Right lobe of liver (tissue), 6 donors: ENCODE data around the gene THSD7A. TPM values are rescaled to one million over a fixed set of nuclear protein-coding genes. Genes with fewer than 3 reads are reported as not detected.

ENCODE experiments used
- ATAC-seq, 4 donors: fragments of 200-7000 bp; cut with Tn5 transposase; one replicate each; pipeline ENCODE4 v1.9.1; 2020; ENCODE audit warnings: mild to moderate bottlenecking in 4 of 4, moderate library complexity in 4 of 4
- DNase-seq, 3 donors: peaks; one replicate each; pipeline ENCODE4 v3.0.0-alpha.2; 2020
- H3K27ac ChIP-seq, 3 donors: fragments of 200-600 bp; one replicate each; pipeline ENCODE4 v1.8.0; 2022
- H3K27me3 ChIP-seq, 2 donors: fragments of 200-600 bp; one replicate each; pipeline ENCODE4 v1.8.0; 2022
- H3K36me3 ChIP-seq, 4 donors: fragments of 200-600 bp; sonication (generic) in 1 of 4; one replicate each; pipeline versions ENCODE4 v1.5.1 to v1.8.0; 2017 to 2022; ENCODE audit warnings: control low read depth in 1 of 4
- H3K4me1 ChIP-seq, 4 donors: fragments of 200-600 bp; sonication (generic) in 1 of 4; one replicate each; pipeline versions ENCODE4 v1.5.1 to v1.8.0; 2017 to 2022; ENCODE audit warnings: control low read depth in 1 of 4
- H3K4me3 ChIP-seq, 3 donors: fragments of 200-600 bp; one replicate each; pipeline ENCODE4 v1.8.0; 2022
- H3K9me3 ChIP-seq, 4 donors: fragments of 200-600 bp; sonication (generic) in 1 of 4; one replicate each; pipeline versions ENCODE4 v1.5.1 to v1.8.0; 2017 to 2022; ENCODE audit warnings: control low read depth in 1 of 4
- POLR2A ChIP-seq: fragments of 450-650 bp; IDR thresholded peaks from one replicate; pipeline ENCODE4 v1.6.1; 2017; ENCODE audit warnings: antibody characterized with exemption, mild to moderate bottlenecking
- WGBS: methylation state at CpG from one replicate; pipeline ENCODE4 v1.1.6; 2018; ENCODE audit warnings: low coverage, low lambda C conversion rate; ENCODE audit not compliant: insufficient coverage; ENCODE audit errors: missing lambda C conversion rate; 5-methylcytosine and 5-hydroxymethylcytosine counted together
- intact Hi-C, 2 donors: fragments of 100-400 bp; cut with DNase I; formaldehyde crosslinking; loops; one replicate each; pipeline versions ENCODE4 v1.11.2 to v1.14.1; 2022
- total RNA-seq, 6 experiments: library from RNA; depleted of rRNA in 2 of 6; stranded (reverse); fragments of >200 nt in 2 of 6; fragmentation: NEBNext Ultra II Directional in 3 of 6; extraction: Animal tissue kit (Norgen Biotek cat#: 25700) in 3 of 6; gene quantifications; one replicate each; pipeline versions ENCODE4 v1.1.0 to v1.2.4, GENCODE V29; 2016 to 2023
- TF ChIP-seq, protein P1 (sequence below), 4 donors: fragments of 200-600 bp in 3 of 4; fragments of 450-650 bp in 1 of 4; IDR thresholded peaks; one replicate each; pipeline versions ENCODE4 v1.5.1 to v1.8.0; 2016 to 2022; ENCODE audit warnings: antibody characterized with exemption in 4 of 4, mild to moderate bottlenecking in 2 of 4
- donor health status: DM: no; HTN: yes; CAD: no.
- donor health status: DM: no; HTN: no; CAD: no.
- donor health status: DM: no; HTN: no; CAD: no.
- donor health status: DM: no; HTN: yes; CAD: no.
- donor health status: DM: no; HTN: yes; CAD: no.

The THSD7A gene
- total RNA-seq, 6 experiments from 2014 or later: 1.1 to 2.5 (median 1.4) TPM

DNA sequence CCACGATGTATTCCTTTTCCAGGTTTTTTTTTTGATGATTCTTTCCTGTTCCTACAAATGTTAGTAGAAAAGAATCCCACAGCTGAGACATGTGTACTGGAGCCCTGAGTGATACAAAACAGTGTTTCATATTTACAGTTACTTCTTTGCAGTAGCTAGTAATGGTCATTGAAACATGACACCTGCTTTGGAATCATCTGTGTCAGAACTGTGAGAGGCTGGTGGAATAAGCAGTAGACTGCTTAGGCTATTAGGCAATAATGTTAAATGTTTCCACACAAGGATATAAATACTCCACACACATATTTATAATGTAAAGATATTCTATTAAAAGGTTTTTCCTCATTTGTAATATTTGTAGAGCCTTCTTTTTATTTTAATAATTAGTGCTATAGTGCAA lies 394.0 kb downstream of the THSD7A start:
- 56% methylated on average over 1 of the region's 1 CpG for WGBS
- intact Hi-C loops: no loop called here
- ATAC-seq: peak in 1 of 4 donors; percentile 66

DNA sequence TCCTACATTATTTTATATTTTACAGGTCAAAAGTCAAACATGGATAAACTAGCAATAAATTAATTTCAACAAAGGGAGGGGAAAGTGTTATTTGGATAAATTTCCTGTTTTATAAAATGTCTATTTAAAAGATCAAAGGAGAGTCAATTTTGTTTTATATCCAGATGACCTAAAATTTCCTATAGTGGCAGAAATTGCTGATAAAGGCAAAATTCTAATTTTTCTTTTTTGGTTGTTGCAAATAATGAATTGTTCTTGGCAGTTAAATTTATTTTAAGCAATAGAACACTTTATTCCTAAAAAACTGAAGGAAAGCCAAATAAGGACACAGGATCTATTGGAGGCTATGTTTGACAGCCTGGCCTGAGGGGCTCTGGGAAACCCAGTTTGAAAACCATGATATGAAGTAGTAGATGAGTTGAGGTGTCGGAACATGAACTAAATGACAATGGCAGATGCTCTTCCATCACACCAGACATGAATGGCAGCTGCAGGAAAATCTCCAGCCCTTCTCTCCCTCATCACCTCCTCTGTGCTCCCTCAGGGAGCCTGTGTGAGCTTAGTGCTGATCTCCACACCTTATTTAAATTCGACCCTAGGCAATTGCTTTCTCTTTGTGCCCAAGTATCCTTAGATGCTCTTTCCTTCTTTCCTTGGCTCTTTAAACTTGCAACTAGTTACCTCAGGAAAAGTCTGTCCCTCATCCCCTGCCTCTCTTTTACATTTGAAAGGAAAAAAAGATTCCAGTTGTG lies 395.0 kb downstream of the THSD7A start:
- Histone ChIP-seq H3K27ac (peak overlapping the region in 1 of 3 donors; percentile 4), H3K4me3 (no peak overlapping the region), H3K27me3 (no peaks in the 10 kb centered on the region), H3K9me3 (no peaks in the 10 kb centered on the region), H3K4me1 (peaks cover 0 to 12% (median 0%) of the 10 kb centered on the region in 4 donors), H3K36me3 (no peaks in the 10 kb centered on the region)
- 65% methylated on average over 2 of the region's 2 CpGs for WGBS
- DNase-seq (no peak), ATAC-seq (peak in 2 of 4 donors; percentile 18)
- TF ChIP-seq, protein P1, sequence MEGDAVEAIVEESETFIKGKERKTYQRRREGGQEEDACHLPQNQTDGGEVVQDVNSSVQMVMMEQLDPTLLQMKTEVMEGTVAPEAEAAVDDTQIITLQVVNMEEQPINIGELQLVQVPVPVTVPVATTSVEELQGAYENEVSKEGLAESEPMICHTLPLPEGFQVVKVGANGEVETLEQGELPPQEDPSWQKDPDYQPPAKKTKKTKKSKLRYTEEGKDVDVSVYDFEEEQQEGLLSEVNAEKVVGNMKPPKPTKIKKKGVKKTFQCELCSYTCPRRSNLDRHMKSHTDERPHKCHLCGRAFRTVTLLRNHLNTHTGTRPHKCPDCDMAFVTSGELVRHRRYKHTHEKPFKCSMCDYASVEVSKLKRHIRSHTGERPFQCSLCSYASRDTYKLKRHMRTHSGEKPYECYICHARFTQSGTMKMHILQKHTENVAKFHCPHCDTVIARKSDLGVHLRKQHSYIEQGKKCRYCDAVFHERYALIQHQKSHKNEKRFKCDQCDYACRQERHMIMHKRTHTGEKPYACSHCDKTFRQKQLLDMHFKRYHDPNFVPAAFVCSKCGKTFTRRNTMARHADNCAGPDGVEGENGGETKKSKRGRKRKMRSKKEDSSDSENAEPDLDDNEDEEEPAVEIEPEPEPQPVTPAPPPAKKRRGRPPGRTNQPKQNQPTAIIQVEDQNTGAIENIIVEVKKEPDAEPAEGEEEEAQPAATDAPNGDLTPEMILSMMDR (IDR thresholded peaks at IDR 0.05): no peak
- TF ChIP-seq POLR2A: no peak
- intact Hi-C loops: no loop called here

More for the DNA sequence above, 394.0 kb downstream of the THSD7A start:
- no peaks in the 10 kb centered on the region for H3K36me3 ChIP-seq
- no peak overlapping the region for H3K27ac ChIP-seq
- no peaks in the 10 kb centered on the region for H3K27me3 ChIP-seq
- H3K9me3 ChIP-seq: no peaks in the 10 kb centered on the region
- DNase-seq: no peak
- peaks cover 0 to 12% (median 0%) of the 10 kb centered on the region in 4 donors for H3K4me1 ChIP-seq
- no peak overlapping the region for H3K4me3 ChIP-seq
- TF ChIP-seq, protein P1 (IDR thresholded peaks at IDR 0.05): no peak
- no peak for TF ChIP-seq POLR2A

DNA sequence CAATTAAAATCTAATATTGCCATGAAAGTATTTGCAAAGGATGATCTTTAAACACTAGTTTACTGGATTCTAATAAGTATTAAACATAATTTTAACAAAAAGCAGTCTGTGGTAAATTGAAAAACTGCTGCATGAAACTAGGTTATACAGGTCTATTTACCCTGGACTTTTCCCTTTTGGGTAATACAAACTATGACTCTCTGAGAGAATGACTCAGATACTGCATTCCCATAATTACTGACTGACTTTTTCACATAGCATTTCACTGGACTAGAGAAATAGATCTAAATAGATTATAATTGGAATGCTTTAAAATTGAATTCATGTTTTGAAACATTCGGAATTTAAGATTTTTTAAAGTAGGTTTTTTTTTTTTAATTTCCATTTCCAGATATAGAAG lies 395.7 kb downstream of the THSD7A start:
- H3K4me1 ChIP-seq: peaks cover 0 to 12% (median 0%) of the 10 kb centered on the region in 4 donors
- H3K36me3 ChIP-seq: no peaks in the 10 kb centered on the region
- peak overlapping the region in 1 of 3 donors; percentile 4 for H3K27ac ChIP-seq
- no peak overlapping the region for H3K4me3 ChIP-seq
- DNase-seq (no peak), ATAC-seq (peak; percentile 83 to 98 (median 89))
- WGBS: 29% methylated on average over 1 of the region's 1 CpG
- H3K9me3 ChIP-seq: no peaks in the 10 kb centered on the region
- no peak for TF ChIP-seq POLR2A
- TF ChIP-seq, protein P1 (IDR thresholded peaks at IDR 0.05): no peak
- intact Hi-C loops: no loop called here
- H3K27me3 ChIP-seq: no peaks in the 10 kb centered on the region

DNA sequence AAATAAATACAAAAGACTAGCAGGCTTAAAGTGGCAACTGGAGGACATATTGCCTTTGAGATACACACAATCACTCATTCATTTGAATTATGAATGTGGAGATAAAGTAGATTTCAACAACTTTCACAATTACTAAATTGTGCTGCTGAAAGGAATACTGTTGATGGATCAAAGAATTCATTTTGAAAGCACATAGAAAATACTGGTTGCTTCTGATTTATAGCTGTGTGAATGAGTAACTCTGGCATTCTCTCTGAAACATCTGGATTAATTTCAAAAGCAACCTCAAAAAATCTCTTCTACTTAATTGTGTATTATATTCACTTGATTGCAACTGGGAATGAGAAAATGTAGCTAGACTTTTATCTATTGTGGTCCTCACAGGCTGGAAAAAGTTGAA lies 397.6 kb downstream of the THSD7A start:
- intact Hi-C loops: no loop called here
- H3K27me3 ChIP-seq: no peaks in the 10 kb centered on the region
- peaks cover 0 to 12% (median 0%) of the 10 kb centered on the region in 4 donors for H3K4me1 ChIP-seq
- DNase-seq (no peak), ATAC-seq (no peak)
- H3K27ac ChIP-seq: no peak overlapping the region
- no peak overlapping the region for H3K4me3 ChIP-seq
- no peaks in the 10 kb centered on the region for H3K9me3 ChIP-seq
- no peaks in the 10 kb centered on the region for H3K36me3 ChIP-seq
- TF ChIP-seq POLR2A: no peak
- TF ChIP-seq, protein P1 (IDR thresholded peaks at IDR 0.05): no peak
